Femur (tissue), 1 donor: ENCODE measurements around the gene ZNF235.
"Not testable (repeated sequence)": the region's sequence is repeated elsewhere in the genome, so short reads cannot be mapped to it uniquely, and the experiment has no call there.

Source experiments
- DNase-seq: peaks from one replicate; pipeline ENCODE4 v3.0.0-alpha.2; 2017

ZNF235 gene

DNA sequence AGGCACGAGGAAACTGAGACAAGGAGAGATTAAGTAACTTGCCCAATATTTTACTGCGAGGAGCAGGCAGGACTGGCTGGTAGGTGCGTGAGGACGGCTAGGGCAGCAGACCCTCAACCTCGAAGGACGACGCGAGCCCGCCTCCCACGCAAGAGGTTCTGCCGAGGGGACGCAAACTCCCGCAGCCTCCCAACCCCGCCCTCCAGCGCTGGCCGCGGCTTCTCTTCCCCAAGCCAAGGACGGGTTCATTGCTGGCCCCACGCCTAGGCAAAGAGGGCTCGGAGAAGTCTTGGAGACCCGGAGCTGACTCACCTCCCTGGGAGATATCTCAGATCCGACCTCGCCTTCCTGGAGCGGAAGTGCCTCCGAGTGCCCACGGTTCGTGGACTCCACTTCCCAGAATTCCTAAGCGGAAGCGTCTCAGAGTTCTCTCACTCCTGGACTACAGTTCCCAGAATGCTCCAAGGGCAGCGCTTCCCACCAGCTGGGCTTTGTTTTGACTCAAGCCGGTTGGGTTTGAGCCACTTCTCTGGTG lies at the start of gene ZNF235:
TSS of gene ZNF235 (minus strand) at position 367 of the 535 bp plus-strand sequence. CDS start 1,621 bp downstream, outside the sequence.
- DNase-seq, result peak; percentile 95

DNA sequence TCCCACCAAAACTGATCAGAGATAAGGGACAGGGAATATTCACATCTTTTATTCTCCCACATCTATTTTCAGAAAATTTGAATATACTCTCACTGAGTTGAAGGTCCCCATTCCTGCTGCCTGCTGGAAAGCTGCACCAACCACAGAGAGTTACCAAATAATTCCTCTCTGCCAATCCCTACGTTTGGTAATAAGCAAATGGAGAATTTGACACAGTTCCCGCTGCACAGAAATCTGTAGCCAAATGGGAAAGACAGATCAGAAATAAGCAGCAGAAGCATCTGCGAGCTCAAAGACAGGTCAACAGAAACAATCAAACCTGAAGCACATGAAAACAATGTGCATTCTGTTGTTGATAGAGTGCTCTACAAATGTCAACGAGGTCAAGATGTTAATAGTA lies 41.7 kb upstream of the ZNF235 start:
- no peak for DNase-seq

DNA sequence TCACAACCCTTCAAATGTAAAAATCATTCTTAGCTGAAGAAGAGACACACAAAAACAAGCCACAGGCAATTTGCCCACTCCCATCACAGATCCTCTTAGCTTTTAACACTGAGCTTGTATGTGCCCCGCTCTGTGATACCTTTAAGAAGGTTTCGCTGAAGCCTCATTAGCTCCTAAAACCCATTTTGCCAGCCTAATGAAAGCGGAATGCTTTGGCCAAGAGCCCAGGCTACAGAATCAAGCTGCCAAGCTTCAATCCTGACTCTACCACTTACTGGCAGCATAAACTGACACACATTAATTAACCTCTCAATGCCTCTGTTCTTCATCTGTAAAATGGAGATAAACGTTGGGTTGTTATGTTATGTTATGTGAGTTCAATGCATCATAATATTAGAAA lies 41.1 kb upstream of the ZNF235 start:
- no peak for DNase-seq

DNA sequence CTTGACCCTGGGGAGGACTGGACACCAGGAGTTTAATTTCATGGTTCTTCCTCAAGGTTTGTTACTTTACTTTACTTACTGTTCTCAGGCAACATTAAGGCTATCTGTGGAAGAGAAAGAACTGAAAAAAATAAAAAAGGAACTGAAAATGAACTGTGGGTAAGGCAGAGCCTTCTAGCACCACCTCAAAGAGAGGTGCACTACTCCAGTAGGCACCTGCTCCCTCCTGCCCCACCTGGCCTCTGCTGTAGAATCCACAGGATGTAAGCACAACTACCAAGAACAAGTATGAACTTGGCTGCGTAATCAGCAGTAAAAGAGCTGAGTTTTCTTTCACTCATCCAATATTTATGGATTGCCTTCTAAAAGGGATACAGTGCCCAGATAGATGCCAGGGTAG lies 39.4 kb upstream of the ZNF235 start:
- no peak for DNase-seq

DNA sequence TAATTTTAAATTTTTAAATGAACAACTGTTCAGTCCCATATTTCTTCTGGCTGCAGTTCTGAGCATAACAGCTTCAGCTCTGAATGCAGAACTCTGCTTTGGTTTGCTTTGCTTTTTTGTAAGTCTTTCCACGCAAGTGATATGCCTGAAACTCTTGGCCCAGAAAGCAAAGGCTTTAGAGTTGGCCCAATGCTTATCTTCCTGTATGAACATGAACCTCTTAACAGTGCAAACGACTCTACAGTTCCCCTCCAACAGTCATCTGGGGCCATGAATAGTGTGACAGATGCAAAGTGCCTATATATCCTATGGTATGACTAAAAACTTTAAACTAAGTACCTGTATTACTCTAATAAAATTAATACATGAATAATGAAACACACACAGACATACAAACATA lies 37.0 kb upstream of the ZNF235 start:
- DNase-seq, result no peak

DNA sequence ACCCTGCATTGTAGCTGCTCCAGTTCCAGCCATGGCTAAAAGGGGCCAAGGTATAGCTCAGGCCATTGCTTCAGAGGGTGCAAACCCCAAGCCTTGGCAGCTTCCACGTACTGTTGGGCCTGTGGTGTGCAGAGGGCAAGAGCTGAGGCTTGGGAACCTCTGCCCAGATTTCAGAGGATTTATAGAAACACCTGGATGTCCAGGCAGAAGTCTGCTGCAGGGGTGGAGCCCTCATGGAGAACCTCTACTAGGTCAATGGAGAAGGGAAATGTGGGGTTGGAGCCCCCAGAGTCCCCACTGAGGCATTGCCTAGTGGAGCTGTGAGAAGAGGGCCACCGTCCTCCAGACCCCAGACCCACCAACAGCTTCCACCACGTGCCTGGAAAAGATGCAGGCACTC lies 29.8 kb upstream of the ZNF235 start:
- not testable (repeated sequence) for DNase-seq

DNA sequence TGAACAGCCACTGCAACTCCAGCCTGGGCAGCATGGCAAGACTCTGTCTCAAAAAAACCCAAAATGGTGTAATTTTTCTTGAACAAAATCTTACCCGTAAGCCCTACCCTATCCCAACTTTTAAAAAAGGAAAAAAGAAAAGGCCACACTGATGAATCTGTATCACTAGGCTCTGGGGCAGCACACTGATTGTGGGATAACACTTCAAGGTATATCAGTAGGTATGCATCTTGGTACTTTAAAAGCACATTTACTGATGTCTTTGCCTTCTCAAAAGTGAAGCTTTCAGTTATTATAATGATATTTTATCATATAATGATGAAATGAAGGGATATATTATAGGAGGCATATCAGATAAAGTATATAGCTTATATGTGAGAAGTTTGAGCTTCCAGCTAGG lies 27.3 kb upstream of the ZNF235 start:
- no peak for DNase-seq

DNA sequence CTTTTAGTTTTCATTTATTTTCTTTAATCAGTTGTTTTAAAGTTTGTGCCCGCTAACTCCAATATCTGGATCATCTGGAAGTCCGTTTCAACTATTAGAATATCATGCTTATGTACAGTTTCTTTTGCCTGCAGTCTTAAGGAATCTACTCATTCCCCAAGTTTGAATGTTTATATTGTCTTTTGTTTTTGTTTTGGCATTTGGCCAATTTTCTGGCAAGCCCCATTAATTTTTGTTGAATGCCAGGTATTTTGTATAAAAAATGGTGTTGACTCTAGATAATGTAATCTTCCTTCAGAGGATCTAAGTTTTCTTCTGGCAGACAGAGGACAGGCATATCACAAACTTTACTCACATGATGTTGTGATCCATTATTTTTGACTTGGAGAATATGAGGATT lies 11.1 kb upstream of the ZNF235 start:
- DNase-seq, result no peak

DNA sequence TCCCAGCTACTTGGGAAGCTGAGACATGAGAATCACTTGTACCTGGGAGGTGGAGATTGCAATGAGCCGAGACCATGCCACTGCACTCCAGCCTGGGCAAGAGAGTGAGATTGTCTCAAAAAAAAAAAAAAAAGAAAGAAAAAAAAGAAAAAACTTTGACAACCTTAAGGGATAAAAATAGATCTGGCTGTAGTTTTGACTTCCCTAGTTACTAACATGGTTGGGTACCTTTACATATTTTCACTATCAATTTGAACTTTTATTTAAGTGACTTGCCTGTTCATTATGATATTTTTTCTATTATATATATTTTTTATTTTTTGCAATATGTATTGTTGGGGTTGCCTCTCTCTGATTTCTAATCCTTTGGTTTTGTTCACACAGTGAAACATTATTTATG lies 8.4 kb upstream of the ZNF235 start:
- DNase-seq, result no peak

DNA sequence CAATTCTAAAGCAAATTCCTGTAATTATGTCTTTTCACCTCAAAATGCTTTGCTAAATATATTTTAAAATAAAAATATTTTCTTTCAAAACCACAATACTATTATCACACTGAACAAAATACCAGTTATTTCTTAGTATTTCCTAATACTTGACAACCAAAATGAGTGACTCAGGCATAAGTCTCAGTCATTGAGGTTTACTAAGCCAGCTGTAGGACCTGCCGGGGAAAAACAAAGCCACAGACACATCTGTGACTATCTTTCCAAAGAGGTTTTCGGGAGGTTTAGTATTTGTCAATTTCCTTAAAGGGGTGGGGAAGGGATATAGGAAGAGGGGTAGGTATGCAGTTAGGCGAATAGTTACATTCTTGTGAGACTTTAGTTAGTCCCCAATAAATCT lies 3.2 kb upstream of the ZNF235 start:
- DNase-seq, result no peak

DNA sequence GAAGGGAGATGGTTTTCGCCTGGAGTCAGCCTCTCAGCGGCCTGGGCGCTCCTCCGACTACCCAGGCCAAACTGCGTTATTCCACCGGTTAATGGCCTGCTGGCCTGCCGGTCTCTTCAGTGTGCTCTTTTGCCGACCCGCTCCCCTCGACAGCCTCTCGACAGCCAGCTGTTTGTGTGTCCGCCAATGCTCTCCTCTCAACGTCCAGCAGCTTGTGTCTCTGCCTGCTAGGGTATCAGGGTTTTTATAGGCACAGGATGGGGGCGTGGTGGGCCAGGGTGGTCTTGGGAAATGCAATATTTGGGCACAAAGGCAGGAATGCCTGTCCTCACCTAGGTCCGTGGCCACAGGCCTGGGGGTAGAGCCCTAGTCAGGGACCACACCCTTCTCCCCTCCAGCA lies 1.5 kb upstream of the ZNF235 start:
- DNase-seq, result no peak

DNA sequence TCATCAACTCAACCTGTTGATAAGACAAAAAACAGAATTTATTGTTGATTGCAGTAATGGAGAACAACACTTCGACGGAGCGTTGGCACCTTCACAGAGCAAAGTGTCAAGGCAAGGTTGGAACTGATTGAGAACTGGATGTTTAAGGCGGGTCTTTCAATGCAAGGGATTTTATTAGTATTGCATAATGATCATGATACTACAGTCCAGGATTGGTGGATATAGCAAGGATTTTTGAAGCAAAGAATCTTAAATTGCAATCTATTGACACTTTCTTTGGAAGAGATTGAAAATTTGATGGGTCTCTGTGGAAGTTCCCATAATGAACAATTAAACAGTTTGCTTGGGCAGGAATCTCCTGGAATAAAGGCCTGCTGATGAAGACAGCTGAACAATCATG lies 632 bp upstream of the ZNF235 start:
- no peak for DNase-seq

DNA sequence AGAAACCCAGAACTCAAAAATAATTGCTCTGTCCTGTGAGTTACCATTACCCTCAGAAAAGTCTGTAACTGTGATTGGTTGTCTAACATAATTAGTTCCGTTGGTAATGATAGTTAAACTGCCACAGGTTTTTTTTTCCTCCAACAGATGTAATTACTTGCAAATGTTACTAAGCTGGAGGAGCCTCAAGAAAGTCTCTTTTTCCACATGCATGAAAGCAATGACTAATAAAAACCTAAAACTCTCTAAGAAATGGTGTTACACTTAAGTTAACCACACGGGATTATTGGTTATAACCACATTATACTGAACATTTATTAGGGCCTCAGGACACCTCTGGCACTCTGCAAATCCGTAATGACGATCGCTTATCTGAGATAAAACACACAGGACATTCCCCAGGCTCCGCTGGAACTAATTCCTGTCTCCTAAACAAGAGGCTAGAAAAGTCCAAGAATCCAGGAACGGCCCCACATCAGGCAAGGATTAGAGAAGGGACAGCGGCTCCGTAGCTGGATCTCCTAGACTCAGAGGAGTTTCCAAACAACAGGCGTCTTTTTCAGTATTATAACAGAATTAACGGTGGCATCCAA lies 753 bp downstream of the ZNF235 start:
- DNase-seq, result no peak

DNA sequence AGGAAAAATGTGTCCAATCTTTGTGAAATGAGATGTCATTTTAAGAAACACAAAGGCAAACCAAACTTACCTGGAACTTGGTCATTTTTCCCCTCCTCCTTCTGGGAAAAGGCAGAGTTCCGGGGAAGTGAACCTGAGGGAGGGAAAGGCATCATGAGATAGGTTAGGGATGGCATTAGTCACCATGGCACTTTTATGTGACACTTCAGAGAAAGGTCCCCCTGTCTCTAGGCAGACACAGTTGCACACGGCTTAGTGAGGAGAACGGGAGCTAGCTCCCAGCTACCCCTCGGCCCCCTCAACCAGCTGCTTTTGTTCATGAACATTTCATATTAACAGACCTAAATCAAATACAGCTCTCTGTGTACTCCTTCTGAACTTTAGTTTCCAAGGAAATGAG lies 1.5 kb downstream of the ZNF235 start:
- no peak for DNase-seq

DNA sequence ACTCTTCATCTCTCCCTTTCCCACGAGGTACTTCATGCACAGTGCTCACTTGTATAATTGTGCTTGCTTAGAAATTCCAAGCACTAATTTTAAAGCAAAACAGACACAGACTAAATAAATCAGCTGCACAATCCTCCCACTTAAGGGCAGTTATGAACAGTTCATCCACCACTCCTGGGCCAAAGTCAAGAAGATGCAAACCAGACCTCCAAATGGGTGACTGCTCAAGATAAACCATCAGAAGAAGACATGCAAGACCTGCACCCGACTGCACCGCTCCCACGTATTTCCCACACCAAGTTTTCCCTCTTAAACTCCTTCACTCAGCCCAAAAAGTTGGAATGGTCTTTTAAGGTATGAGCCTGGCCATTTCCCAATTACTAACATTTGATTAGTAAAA lies 19.9 kb downstream of the ZNF235 start:
- DNase-seq, result no peak

DNA sequence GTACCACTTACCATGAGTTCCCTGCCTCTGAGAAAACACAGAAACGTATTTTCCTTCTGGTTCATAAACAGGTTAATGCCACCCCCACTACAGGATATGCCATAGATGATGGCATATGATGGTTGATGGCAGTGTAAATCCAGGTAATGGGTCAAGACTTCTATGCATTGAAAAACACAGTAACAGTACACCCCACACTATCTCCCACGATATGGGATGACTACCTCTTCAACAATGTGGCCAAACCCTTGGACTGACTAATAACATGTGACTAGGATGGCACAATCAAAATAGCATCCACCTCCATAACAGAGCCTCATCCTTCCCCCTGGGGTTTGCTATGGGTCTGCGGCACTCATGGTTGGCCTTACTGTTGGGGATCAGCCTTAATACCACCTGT lies 22.0 kb downstream of the ZNF235 start:
- DNase-seq, result no peak

DNA sequence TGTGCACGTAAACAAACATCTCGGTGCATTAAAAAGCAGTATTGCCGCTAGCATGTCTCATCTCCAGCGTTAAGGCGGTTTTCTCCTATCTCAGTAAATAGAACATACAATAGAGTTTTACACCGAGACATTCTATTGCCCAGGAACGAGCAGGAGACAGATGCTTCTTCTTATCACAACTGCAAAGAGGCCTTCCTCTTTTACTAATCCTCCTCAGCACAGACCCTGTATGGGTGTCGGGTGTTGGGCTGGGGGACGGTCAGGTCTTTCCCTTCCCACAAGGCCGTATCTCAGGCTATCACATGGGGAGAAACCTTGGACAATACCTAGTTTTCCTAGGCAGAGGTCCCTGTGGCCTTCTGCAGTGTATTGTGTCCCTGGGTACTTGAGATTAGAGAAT lies 23.9 kb downstream of the ZNF235 start:
- DNase-seq, result no peak

DNA sequence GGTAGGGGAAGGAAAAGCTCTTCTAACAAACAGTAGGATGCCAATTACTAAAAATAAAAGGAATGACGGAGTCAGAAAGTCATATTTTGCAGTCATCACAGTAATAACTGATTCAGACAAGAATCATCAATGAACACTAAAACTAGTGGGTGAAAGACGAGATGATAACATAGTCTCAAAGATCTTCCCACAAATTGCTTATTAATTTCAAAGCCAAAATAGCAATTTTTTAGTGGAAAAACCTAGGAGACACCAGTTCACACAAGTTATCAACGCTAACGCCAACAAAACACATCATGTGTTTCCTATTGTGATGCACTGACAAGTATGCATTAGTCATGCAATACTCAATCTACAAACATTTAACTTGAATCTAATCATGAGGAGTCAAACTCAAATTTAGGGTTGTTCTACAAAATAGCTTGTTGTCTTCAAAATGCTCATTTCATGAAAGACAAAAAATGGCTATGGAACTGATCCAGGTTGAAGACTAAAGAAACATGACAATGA lies 26.6 kb downstream of the ZNF235 start:
- DNase-seq, result no peak

DNA sequence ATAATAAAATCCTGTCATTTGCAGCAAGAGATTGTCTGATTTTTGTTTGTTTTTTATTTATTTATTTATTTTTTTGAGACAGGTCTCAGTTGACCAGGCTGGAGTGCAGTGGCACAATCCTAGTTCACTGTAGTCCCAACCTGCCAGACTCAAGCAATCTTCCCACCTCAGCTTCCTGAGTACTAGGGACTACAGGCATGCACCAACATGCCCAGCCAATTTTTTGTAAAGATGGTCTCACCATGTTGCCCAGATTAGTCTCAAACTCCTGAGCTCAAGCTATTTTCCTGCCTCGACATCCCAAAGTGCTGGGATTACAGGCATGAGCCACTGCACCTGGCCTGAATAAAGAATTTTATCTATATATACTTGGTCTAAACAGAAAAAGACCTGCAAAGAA lies 27.5 kb downstream of the ZNF235 start:
- DNase-seq, result no peak

DNA sequence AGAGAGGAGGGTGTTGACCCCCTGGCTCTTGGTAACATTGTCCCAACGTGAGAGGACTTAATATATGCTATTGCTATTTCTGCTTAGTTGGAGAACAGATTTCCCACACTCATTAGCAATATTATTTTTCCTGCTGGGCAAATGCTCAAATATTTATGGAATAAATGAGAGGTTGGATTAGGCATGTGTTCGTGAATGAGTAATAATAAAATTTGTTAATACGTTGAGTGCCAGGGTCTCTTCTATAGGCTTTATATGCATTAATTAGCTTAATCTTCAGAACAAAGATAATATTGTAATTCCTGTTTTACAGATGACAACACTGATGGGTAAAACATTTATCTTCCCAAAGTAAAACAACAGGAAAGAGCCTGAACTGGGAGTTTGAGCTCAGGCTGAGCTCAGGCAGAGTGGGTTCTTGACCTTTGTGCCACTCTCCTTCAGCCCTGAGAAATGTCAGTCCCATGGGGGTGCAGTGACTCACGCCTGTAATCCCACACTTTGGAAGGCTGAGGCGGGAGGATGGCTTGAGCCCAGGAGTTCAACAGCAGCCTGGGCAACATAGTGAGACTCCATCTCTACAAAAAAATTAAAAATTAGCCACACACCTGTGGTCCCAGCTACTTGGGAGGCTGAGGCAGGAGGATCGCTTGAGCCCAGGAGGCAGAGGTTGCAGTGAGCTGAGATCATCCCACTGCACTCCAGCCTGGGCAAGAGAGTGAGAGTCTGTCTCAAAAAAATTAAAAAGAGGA lies 44.0 kb downstream of the ZNF235 start:
- DNase-seq, result no peak

DNA sequence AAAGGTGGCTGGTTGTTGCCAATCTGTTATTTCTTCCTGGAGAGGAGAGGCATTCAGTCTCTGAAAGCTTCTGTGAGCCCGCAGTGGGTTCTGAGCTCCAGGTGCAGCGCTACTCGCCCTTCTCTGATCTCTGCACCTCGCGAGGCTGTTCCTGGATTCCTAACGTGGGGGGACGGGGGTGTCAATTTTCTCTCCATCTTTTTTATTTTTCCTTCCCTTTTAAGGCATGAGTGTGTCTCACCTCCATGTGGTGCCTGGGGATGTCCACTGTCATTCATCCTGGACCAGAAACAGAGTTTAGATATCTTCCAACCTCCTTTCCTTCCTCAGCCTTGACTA lies 44.5 kb downstream of the ZNF235 start:
- DNase-seq, result no peak

DNA sequence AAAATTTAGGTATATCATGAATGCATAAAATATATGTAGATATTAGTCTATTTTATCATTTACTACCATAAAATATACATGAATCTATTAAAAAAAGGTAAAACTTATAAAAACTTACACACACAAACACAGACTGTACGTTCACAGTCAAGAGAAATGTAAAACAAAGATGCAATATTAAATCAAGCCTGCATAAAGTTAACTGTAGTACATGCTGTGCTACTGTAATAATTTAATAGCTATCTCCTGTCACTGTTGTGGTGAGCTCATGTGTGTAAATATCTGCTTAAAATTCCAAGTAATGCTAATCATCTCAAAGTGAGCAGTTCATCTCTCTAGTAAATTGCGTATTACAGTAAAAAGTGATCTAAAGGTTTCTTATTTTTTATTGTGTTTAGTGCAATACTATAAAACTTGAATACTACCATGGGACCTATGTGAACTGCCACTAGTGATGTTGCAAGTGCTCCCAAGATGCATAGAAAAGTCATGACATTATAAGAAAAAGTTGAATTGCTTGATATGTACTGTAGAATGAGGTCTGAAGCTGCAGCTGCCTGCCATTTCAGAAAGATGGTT lies 45.9 kb downstream of the ZNF235 start:
- DNase-seq, result no peak

DNA sequence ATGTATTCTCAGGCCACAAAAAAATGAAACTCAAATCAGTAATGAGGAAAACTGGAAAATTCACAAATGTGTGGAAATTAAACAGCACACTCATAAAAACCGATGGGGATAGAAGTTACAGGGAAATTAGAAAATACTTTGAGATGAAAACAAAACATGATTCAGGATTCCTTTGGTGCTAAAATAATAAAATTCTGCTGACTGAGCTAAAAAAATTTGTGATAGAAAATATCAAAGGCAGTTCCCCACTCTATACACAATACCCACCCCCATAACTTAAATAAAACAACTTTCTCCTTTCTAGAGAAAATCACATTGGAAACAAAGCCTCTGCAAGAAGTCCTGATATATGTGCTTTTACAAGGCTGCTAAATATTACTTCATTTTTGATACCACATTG lies 46.7 kb downstream of the ZNF235 start:
- no peak for DNase-seq

DNA sequence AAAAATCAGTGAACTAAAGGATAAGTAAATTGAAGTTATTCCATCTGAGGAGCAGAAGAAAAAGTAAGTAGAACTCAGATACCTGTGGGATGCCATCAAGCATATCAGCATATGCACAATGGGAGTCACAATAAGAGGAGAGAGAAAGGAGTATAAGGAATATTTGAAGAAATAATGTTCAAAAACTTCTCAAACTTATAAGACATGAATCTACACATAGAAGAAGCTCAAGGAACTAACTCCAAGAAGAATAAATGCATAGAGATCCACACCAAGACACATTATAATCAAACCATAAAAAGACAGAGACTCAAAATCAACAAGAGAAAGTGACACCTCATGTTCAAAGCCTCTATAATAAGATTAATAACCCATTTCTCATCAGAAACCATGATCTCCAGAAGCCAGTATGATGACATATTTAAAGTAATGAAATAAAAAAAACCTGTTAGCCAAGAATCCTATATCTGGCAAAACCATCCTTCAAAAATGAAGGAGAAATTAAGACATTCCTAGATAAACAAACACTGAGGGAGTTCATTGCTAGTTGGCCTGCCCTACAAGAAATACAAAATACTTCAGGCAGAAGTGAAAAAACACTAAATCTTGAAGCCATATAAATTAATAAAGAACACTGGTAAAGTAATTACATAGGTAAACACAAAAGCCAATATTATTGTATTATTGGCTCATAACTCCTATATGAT lies 49.0 kb downstream of the ZNF235 start:
- no peak for DNase-seq
